HepG2 (cell line): ENCODE measurements around the gene MLN. TPM values are rescaled to one million over a fixed set of nuclear protein-coding genes. Genes with fewer than 3 reads are reported as not detected.

Source experiments
- ATAC-seq: fragments of 200-7000 bp; cut with Tn5 transposase; 3 replicates; pipeline ENCODE4 v1.9.1; 2020; ENCODE audit warnings: mild to moderate bottlenecking, moderate library complexity
- BruUV-seq: library from RNA; stranded (reverse); fragments of 400-500 nt; replicated peaks from 2 replicates; lab custom pipeline; 2021; lab: Mats Ljungman, UMichigan
- CTCF ChIA-PET: fragments of 300-600 bp; formaldehyde crosslinking; extraction: SDS; loops from one replicate; lab custom pipeline; 2021; ENCODE audit warnings: low total read pairs, inconsistent platforms, low intra/inter-chr PET ratio; lab: Yijun Ruan, JAX
- POLR2A ChIA-PET: fragments of 350-600 bp; sonication (Branson Sonifier 250); formaldehyde crosslinking; loops from one replicate; lab custom pipeline; 2020; ENCODE audit warnings: antibody characterized with exemption, inconsistent platforms; lab: Yijun Ruan, JAX
- DNase-seq: peaks from one replicate; pipeline ENCODE4 v3.0.0-alpha.2; 2015; ENCODE audit warnings: low spot score
- FAIRE-seq: peaks from 3 replicates; lab custom pipeline; 2011; peaks lifted over from hg19 to GRCh38; lab: Jason Lieb, UNC
- H2AFZ ChIP-seq: one replicate; pipeline ENCODE4 v1.6.1; 2011; ENCODE audit warnings: low read length, inconsistent platforms
- H3K27ac ChIP-seq: fragments of 300-600 bp; 3 replicates; pipeline ENCODE4 v1.8.0; 2011; ENCODE audit warnings: mixed run types, mild to moderate bottlenecking, mixed read lengths, low read length, inconsistent platforms; ENCODE audit not compliant: insufficient read depth; ENCODE audit errors: extremely low read length
- H3K27me3 ChIP-seq, 2 experiments: fragments of 200-600 bp in 1 of 2; 2 replicates in 1 of 2; 3 replicates in 1 of 2; pipeline versions ENCODE4 v1.6.0 to v1.8.0; 2011; ENCODE audit warnings: low read length in 2 of 2, mild to moderate bottlenecking in 2 of 2, moderate library complexity in 2 of 2, inconsistent platforms in 1 of 2; ENCODE audit not compliant: insufficient read depth in 2 of 2, control insufficient read depth in 1 of 2
- H3K36me3 ChIP-seq, 2 experiments: fragments of 200-600 bp in 1 of 2; replicated peaks in 1 of 2; 2 replicates in 1 of 2; 3 replicates in 1 of 2; pipeline versions ENCODE4 v1.5.1 to v1.8.0; 2011; ENCODE audit warnings: low read length in 2 of 2, inconsistent platforms in 1 of 2; ENCODE audit not compliant: insufficient read depth in 2 of 2, control insufficient read depth in 1 of 2
- H3K4me1 ChIP-seq: 2 replicates; pipeline ENCODE4 v1.5.1; 2012; ENCODE audit warnings: low read length, inconsistent platforms; ENCODE audit not compliant: insufficient read depth
- H3K4me2 ChIP-seq: 2 replicates; pipeline ENCODE4 v1.6.0; 2011; ENCODE audit warnings: low read depth, low read length, inconsistent platforms
- H3K4me3 ChIP-seq, 3 experiments: fragments of 200-600 bp in 1 of 3; sonication (generic), shearing (Covaris generic) in 1 of 3; replicated peaks in 1 of 3; 2 replicates each; pipeline ENCODE4 v1.5.1; 2011 to 2016; ENCODE audit warnings: low read length in 3 of 3, inconsistent platforms in 2 of 3, low read depth in 2 of 3, mild to moderate bottlenecking in 2 of 3, control low read depth in 1 of 3, mixed read lengths in 1 of 3; ENCODE audit not compliant: insufficient read depth in 1 of 3
- H3K79me2 ChIP-seq: one replicate; pipeline ENCODE4 v1.6.1; 2011; ENCODE audit warnings: low read length, inconsistent platforms; ENCODE audit not compliant: insufficient read depth
- H3K9ac ChIP-seq: 2 replicates; pipeline ENCODE4 v1.6.0; 2011; ENCODE audit warnings: mild to moderate bottlenecking, low read depth, low read length, inconsistent platforms; ENCODE audit not compliant: insufficient read depth
- H3K9me3 ChIP-seq: 2 replicates; pipeline ENCODE4 v1.5.1; 2012; ENCODE audit warnings: mild to moderate bottlenecking, low read length
- H4K20me1 ChIP-seq: 2 replicates; pipeline ENCODE4 v1.6.0; 2011; ENCODE audit warnings: inconsistent platforms, mild to moderate bottlenecking, low read length, moderate library complexity; ENCODE audit not compliant: insufficient read depth
- ATF7 ChIP-seq, 2 experiments: fragments of 450-650 bp in 1 of 2; sonication (generic) in 1 of 2; formaldehyde crosslinking in 1 of 2; IDR thresholded peaks; 2 replicates each; pipeline versions ENCODE4 v1.4.0 to v1.6.1; 2016 to 2020; ENCODE audit warnings: antibody characterized with exemption in 1 of 2, mild to moderate bottlenecking in 1 of 2, missing genetic modification reagents in 1 of 2
- FOSL2 ChIP-seq: sonication (generic); formaldehyde crosslinking; IDR thresholded peaks from 2 replicates; pipeline ENCODE4 v1.4.0; 2020; ENCODE audit warnings: missing genetic modification reagents
- FOXO1 ChIP-seq: sonication (generic); formaldehyde crosslinking; IDR thresholded peaks from 2 replicates; pipeline ENCODE4 v1.4.0; 2020; ENCODE audit warnings: missing genetic modification reagents
- HDAC6 ChIP-seq: fragments of 200-600 bp; sonication (generic); IDR thresholded peaks from 2 replicates; pipeline ENCODE4 v1.7.0; 2017; ENCODE audit warnings: mild to moderate bottlenecking, antibody characterized with exemption, low read length, low read depth
- KLF11 ChIP-seq: IDR thresholded peaks from 2 replicates; pipeline ENCODE4 v1.6.1; 2016; ENCODE audit warnings: missing compliant biosample characterization
- SNAPC5 ChIP-seq: sonication (generic); formaldehyde crosslinking; IDR thresholded peaks from 2 replicates; pipeline ENCODE4 v1.8.1; 2023; ENCODE audit warnings: mild to moderate bottlenecking, missing genetic modification reagents, borderline replicate concordance
- ZBTB37 ChIP-seq: sonication (generic); formaldehyde crosslinking; IDR thresholded peaks from 2 replicates; pipeline ENCODE4 v1.4.0; 2020; ENCODE audit warnings: mild to moderate bottlenecking, missing genetic modification reagents
- ZBTB38 ChIP-seq: sonication (generic); formaldehyde crosslinking; IDR thresholded peaks from 2 replicates; pipeline ENCODE4 v1.5.1; 2020; ENCODE audit warnings: mild to moderate bottlenecking, missing genetic modification reagents
- ZNF124 ChIP-seq: sonication (generic); formaldehyde crosslinking; IDR thresholded peaks from 2 replicates; pipeline ENCODE4 v1.4.0; 2020; ENCODE audit warnings: missing genetic modification reagents
- ZNF207 ChIP-seq: fragments of 450-650 bp; IDR thresholded peaks from 2 replicates; pipeline ENCODE4 v1.6.1; 2016; ENCODE audit warnings: antibody characterized with exemption, borderline replicate concordance
- ZNF362 ChIP-seq: sonication (generic); formaldehyde crosslinking; IDR thresholded peaks from 2 replicates; pipeline ENCODE4 v1.4.0; 2020; ENCODE audit warnings: missing genetic modification reagents, mild to moderate bottlenecking, borderline replicate concordance
- ZNF496 ChIP-seq: sonication (generic); formaldehyde crosslinking; IDR thresholded peaks from 2 replicates; pipeline ENCODE4 v1.8.1; 2023; ENCODE audit warnings: mild to moderate bottlenecking, moderate library complexity, missing genetic modification reagents; ENCODE audit not compliant: insufficient replicate concordance
- ZNF549 ChIP-seq: sonication (generic); formaldehyde crosslinking; IDR thresholded peaks from 2 replicates; pipeline ENCODE4 v1.5.0; 2020; ENCODE audit warnings: missing genetic modification reagents
- ZNF761 ChIP-seq: sonication (generic); formaldehyde crosslinking; conservative IDR thresholded peaks from 2 replicates; pipeline ENCODE4 v1.4.0; 2020; ENCODE audit warnings: mild to moderate bottlenecking, missing genetic modification reagents
- ZNF850 ChIP-seq: sonication (generic); formaldehyde crosslinking; conservative IDR thresholded peaks from 2 replicates; pipeline ENCODE4 v1.9.0; 2021; ENCODE audit warnings: mild to moderate bottlenecking, missing genetic modification reagents
- WGBS: methylation state at CpG from one replicate; pipeline ENCODE4 v1.1.6; 2017; ENCODE audit warnings: low lambda C conversion rate; 5-methylcytosine and 5-hydroxymethylcytosine counted together
- in situ Hi-C: cut with HindIII; loops from 2 replicates; pipeline ENCODE4 v1.10.0; 2017; ENCODE audit warnings: low pct_unique_long_range_greater_than_20kb; ENCODE audit not compliant: extremely low pct_ligation_motif_present
- intact Hi-C: fragments of 100-400 bp; cut with micrococcal nuclease; formaldehyde crosslinking; loops from one replicate; pipeline ENCODE4 v1.10.0; 2022; ENCODE audit not compliant: unreplicated experiment
- polyA plus RNA-seq, 8 experiments: library from polyadenylated mRNA; depleted of rRNA in 3 of 8; stranded (reverse) in 7 of 8; unstranded in 1 of 8; fragments of >200 nt; fragmentation: Illumina TruSeq in 4 of 8; extraction: Trizol in 4 of 8; gene quantifications; 2 replicates each; pipeline versions ENCODE4 v1.2.1 to v1.2.3, GENCODE V29; 2011 to 2016; ENCODE audit warnings: low read depth in 4 of 8, missing spikeins in 1 of 8, mixed read lengths in 1 of 8; ENCODE audit not compliant: insufficient read depth in 1 of 8
- total RNA-seq, 5 experiments: library from RNA; depleted of rRNA; stranded (reverse); fragments of >200 nt; fragmentation: Illumina TruSeq; extraction: Trizol; gene quantifications; 2 replicates each; pipeline ENCODE4 v1.2.3, GENCODE V29; 2016; ENCODE audit warnings: low read depth in 1 of 5

MLN gene
- total and polyA plus RNA-seq, 2 of the 13 experiments (the other 11 are each of a cell fraction or from before 2014, with no cell fraction given), result not detected

GRCh38 chr6:33850296-33850695 is 46.5 kb upstream of the MLN start:
- POLR2A ChIA-PET, result no interaction called here
- Histone ChIP-seq H3K9ac (no peak overlapping the region), H3K27me3 (peaks cover 2 to 47% of the 10 kb centered on the region in 2 experiments; a peak in 4 of 5 replicates), H4K20me1 (no peaks in the 10 kb centered on the region), H3K36me3 (no peaks in the 10 kb centered on the region), H2AFZ (no peak overlapping the region), H3K27ac (no peak overlapping the region), H3K79me2 (no peaks in the 10 kb centered on the region), H3K4me2 (no peak overlapping the region), H3K4me1 (peaks cover 1% of the 10 kb centered on the region; the same call in 1 of the 2 replicates), H3K4me3 (no peak overlapping the region), H3K9me3 (no peaks in the 10 kb centered on the region)
- BruUV-seq, result no TSS peak
- intact Hi-C loops, result no loop called here
- CTCF ChIA-PET, result no interaction called here
- no peak for TF ChIP-seq ZNF362 (CRISPR knock-in tag)
- TF ChIP-seq ATF7 (IDR thresholded peaks at IDR 0.05), result no peak
- TF ChIP-seq ATF7 (CRISPR knock-in tag; IDR thresholded peaks at IDR 0.05), result no peak
- TF ChIP-seq ZBTB38 (CRISPR knock-in tag), result no peak
- TF ChIP-seq FOXO1 (CRISPR knock-in tag), result no peak
- no peak for TF ChIP-seq ZBTB37 (CRISPR knock-in tag)
- TF ChIP-seq ZNF761, result no peak
- TF ChIP-seq HDAC6, result no peak
- no peak for TF ChIP-seq ZNF496 (CRISPR knock-in tag)
- TF ChIP-seq ZNF124 (CRISPR knock-in tag), result no peak
- no peak for TF ChIP-seq FOSL2
- TF ChIP-seq KLF11, result no peak
- TF ChIP-seq ZNF549 (CRISPR knock-in tag), result no peak
- no peak for TF ChIP-seq ZNF207
- TF ChIP-seq ZNF850 (CRISPR knock-in tag), result no peak
- no peak for TF ChIP-seq SNAPC5 (CRISPR knock-in tag)
- FAIRE-seq, result no peak
- WGBS, result 30% methylated on average over 3 of the region's 3 CpGs
- no peak for DNase-seq
- in situ Hi-C loops, result no loop called here
- ATAC-seq, result no peak
